ENCODE measurements around the gene NMU.

GRCh38 chr4:55598641-55599040 lies 37.5 kb downstream of the NMU start:
- TF ChIP-seq FOXA1 (IDR thresholded peaks at IDR 0.05), result no peak
- no peak for TF ChIP-seq SUZ12 (IDR thresholded peaks at IDR 0.05)
- no peak for TF ChIP-seq SP1 (IDR thresholded peaks at IDR 0.05)
- TF ChIP-seq ZNF384 (IDR thresholded peaks at IDR 0.05), result no peak

Measured in HEK293T (cell line).